ENCODE results near the gene TMEM270.

GRCh38 chr7:73876361-73876760 lies 15.4 kb downstream of the TMEM270 start:
- TF ChIP-seq POLR2A (IDR thresholded peaks at IDR 0.05) (no peak), CTCF (IDR thresholded peaks at IDR 0.05) (no peak)
